NCI-H524 treated with DMSO at 0.1 percent for 48 hours (cell line): Measurements from ENCODE around the gene XCL1.
"Not testable (repeated sequence)": the region's sequence is repeated elsewhere in the genome, so short reads cannot be mapped to it uniquely, and the experiment has no call there.

Source experiments
- DNase-seq: peaks from one replicate; lab custom pipeline; 2025; lab: John Stamatoyannopoulos, UW

XCL1 gene

DNA sequence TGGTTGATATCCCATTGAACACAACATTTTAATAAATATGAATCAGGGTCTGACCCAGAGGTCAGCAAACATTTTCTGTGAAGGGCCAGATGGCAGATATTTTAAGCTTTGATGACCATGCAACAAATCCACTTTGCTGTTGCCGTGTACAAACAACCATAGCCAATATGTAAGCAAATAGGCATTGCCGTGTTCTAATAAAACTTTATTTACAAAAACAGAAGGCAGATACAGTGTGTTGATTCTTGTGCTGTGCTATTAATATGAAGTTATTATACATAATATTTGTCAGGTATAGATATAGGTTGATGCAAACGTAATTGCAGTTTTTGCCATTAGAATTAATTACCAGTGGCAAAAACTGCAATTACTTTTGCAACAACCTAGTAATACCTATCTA is 8.8 kb upstream of the XCL1 start:
- DNase-seq = no peak

DNA sequence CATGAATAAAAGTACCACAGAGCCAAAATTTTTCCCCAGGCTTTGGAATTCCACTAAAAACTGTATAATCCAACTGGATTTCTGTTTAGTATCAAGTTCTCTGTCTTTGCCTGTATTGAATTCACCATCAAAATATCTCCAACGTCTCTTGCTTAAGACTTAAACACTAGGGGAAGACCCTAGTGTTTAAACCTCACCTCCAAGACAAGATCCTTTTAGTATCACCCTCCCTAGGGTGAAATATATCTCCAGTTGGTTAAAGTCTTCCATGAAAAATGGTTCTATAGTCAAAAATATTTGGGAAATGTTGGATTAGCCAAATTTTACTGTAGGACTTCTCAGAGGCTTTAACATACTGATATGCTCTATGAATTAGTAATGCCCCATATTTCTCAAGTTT is 8.1 kb upstream of the XCL1 start:
- no peak for DNase-seq

DNA sequence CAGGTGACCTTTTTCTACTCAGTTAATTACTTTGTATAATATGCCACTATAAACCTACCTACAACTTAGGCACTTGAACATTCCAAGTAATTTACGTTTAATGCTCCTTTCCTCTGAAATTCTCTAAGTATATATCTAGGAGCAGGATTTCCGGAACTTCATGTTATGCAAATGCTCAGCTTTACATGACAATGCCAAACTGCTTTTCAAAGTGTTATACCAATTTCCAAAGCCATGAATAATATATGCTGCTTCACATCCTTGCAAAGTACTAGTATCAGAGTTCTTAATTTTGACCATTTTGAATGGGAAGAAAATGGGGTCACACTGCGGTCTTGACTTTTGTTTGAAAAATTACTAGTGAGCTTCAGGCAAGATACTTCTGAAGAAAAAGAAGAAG is 5.8 kb upstream of the XCL1 start:
- DNase-seq = no peak

DNA sequence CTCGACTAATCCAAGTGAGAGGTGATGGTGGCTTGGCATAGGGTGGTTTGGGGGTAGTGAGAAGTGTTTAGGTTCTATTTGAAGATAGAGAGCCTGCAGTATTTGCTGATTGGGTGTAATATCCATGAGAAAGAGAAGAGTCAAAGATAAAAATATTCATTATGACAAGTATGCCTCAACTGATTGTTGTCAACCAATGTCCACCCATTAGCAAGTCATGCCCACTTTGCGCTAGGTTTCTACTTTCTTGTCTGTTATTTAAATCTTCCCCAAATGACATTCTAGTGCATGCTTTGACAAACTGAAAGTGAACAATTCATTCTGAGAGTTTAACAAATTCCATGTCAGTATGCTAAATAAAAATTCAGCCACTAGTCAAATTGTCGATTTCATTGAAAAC is 3.8 kb upstream of the XCL1 start:
- no peak for DNase-seq

DNA sequence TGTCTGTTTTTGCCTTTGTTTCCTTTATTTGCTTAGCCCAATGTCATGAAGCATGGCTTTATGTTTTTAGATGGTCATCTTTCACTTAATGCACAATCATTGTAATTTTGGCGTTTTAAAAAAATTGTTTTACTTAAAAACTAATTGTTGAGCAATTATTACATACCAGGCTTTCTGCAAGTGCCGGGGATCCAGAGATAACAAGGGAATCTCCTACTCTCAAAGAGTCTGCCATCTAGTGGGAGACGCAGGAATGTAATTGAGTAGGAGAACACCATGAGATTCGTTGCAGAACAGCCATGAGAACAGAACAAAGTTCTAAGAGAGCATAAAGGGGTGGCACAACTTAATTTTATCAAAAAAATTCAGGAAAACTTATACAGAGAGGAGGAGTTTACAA is 2.2 kb upstream of the XCL1 start:
- DNase-seq = not testable (repeated sequence)

DNA sequence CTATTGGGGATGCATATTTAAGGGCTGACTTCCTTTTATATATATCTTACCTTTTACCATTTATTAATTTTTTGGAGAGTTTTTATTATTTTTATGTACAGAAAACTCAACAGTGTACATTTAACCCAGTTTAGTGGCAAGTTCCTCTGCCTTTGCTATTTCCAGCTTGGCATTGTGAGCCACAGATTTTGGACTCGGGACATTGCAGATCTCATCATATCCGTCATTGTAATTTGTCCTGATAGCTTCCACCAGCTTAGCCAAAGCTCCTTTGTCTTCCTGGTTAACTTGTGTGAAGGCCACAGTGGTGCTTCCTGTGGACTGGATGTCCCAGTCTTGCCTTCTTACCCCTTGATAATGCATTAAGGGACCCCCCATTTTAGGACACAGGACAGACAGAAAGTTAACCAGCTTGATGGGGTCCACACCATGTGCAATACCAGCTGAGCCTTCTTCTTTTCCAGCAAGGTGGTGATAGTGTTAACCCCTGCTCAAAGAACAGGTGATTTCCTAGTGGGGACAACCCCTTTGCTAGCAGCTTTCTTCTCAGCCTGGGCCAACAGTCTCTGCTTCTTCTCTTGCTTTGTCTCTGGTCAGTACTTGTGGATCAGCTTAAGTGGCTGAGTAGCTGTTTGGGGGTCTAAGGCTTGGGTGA is 2.3 kb downstream of the XCL1 start:
- not testable (repeated sequence) for DNase-seq

DNA sequence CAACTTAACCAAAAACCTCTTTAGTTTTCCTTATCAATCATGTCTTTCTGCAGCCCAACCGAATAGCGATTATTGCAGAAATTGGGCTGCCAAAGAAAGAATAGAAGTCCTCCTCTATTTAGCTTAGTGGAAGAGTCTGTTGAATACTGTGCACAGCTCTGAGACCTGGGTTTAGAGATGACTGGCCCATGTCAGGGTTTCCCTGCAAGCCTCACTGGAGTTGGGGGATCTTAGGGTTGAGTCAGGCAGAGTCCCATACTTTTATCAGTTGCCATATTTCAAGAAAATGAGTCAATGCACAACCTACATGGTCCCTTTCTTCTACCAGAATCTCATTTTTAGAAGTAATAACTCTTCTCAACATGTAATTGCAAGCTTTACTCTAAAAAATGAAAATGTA is 3.9 kb downstream of the XCL1 start:
- not testable (repeated sequence) for DNase-seq

DNA sequence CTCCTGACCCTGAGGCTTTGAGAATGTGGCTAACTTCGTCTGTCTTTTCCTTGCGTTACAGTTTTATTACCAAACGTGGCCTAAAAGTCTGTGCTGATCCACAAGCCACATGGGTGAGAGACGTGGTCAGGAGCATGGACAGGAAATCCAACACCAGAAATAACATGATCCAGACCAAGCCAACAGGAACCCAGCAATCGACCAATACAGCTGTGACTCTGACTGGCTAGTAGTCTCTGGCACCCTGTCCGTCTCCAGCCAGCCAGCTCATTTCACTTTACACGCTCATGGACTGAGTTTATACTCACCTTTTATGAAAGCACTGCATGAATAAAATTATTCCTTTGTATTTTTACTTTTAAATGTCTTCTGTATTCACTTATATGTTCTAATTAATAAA is 4.6 kb downstream of the XCL1 start:
- DNase-seq = not testable (repeated sequence)

DNA sequence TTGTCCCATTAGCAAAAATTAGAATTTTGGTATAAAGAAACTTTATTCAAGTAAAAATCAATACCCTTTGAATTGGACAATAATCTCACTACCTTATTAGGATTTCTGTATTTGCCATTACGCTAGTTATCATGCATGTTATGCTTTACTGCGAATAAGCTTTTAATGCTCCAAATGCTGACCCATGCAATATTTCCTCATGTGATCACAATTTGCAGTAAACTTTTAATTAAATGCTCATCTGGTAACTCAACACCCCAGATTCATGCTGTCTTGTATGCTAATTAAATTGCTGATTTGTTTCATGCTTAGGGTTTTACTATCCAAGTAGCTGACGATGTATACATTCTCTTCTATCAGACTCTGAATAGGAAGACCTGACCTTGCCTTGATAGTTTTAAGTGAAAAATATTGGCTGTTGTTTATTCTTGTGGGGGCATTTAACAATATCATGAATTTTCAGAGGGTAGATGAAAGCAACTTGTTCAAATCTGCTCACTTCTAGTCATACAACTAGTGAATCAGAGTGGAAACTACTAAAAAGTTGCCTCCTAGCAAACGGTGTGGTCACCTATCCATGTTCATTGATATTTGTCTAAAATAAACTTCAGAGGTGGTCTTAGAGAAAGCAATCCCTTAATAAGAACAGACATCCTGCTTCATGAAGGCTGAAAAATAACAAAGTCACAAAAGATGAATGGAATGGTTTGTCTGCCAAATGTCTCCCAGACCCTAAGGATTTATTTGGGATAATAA is 5.6 kb downstream of the XCL1 start:
- no peak for DNase-seq

DNA sequence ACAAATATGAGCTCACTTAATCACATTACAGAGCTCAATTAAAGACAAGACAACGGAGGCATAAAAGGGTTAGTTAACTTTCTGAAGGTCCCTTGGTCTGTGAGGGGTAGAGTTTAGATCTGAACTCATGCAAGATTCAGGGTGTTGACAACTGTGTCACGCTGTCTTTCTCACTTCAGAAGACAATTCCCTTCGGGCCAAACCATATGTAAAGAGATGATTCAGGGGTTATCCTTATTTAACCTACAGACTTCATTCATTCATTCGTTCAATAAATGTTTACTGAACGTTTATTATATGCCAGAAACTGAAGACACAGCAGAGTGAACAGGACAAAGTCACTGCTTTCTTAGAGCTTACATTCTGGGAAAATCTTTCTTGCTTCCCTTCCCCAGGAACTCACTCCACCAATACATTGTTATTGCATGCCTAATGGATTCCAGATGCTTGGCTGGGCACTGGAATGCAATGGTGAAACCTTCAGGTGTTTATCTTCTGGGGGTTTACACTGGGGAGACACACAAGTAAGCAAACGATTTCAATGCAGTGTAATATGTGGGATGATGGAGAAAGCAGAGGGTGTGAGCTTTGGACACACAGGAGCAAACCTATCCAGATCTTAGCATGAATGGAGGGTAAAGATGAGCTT is 6.4 kb downstream of the XCL1 start:
- no peak for DNase-seq

DNA sequence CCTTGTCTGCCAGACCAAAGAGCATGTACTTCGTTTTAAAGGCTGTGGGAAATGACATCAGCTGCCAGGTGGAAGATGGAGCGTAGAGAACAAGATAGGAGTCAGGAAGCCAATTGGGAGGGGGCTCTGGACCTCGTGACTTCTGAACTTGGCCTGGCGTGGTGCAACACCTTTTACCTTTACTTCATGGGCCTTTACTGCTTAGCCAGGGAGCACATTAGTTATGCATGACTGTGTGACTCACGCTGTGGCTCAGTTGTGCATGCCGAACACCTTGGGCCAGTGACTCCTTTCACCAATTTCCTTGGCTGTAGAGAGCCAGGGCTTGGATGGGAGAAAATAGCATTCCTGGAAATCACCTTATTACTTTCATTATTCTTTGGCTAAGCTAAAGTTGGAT is 7.2 kb downstream of the XCL1 start:
- no peak for DNase-seq

DNA sequence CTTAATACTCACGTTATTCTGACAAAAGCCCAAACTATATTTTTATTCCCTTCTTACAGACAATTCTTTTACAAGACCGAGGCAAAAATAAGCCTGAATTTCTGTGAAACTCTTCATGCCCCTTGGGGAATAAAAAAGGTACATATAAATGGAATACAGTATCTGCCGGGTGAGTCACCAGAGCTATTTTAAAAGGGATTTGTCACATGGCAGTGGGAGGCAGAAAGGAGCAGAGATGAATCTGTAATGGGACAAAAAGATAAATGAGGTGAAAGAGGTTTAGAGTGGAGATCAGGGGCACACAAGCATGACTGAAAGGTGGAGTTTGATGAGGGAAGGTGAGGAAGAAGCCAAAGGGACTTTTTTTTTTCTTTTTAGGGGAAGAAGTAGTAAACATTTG is 8.8 kb downstream of the XCL1 start:
- no peak for DNase-seq

DNA sequence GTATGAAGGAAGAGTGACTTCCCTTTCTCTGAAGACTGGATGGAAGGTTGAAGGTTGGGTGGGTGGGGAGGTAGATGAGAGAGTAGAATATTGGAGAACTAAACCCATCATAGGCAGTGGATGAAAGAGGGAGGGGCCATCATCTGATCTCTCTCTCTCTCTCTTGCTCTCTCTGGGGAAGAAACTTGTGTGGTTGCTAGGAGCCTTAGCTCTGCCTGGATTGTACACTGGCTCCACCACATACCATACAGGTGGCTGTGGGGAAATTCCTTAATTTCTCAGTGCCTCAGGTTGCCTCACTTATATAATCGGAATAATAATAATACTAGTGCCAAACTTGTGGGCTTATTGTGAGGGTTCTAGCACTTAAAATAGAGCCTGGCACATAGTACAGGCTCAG is 9.5 kb downstream of the XCL1 start:
- no peak for DNase-seq

DNA sequence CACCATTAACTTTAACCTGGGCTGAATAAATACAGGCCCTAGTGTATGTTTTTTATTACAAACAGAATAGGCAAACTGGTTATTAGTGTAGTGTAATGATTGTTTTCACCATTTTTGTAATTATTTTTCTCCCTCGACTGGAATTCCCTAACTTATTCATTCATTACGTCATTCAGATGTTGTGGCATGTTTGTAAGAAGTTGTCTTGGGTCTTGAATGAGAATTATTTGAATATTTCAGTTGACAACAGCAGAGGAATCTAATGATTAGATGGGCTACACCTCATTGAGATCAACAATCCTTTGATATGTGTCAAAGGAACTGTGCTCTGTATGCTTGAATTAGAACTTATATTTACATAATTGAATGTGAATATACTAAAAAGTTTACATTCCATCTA is 12.8 kb downstream of the XCL1 start:
- no peak for DNase-seq

DNA sequence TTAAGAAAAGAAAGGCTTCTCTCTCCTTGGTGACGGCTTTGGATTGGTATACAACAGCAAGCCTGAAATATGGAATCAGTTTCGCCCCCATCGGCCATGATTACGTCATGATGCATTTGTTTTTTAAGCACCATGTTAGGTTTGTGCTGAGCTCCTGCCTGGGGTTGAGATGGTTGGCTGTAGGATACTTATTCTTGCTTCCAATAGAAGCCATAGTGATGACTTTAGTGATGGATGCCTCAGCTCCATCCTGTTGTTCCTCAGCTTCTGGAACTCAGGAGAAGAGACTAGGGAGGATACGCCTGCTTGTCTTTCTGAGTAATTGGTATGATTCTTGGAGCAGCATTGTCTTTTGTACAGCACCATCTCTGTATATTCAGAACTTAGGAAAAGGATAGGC is 14.7 kb downstream of the XCL1 start:
- no peak for DNase-seq

DNA sequence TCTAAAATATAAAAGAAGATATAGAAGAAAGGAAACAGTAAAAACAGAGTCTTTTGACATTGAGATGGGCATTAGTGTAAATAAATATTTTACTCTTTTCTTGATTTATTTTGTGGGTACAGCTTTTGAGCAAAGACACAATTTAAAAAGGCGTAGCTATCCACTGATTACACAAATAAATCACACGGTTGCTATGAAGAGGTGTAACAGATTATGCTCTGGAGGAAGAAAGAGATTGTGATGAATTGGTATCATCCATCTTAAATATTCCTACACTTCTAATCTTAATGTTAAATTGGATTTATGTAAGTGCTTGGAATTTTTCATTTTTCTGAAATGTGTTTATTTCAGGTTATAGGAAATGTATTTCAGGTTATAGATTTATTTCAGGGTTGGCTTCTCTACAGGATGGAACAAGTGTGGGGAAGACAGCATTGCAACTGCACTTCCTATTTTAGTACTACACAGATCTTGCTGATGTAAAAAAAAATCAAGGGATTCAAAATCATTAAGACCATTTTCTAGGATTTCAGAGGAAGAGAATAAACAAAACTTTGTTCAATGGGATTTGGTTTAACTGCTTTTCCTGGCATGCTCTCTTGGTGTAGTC is 15.3 kb downstream of the XCL1 start:
- DNase-seq = no peak

DNA sequence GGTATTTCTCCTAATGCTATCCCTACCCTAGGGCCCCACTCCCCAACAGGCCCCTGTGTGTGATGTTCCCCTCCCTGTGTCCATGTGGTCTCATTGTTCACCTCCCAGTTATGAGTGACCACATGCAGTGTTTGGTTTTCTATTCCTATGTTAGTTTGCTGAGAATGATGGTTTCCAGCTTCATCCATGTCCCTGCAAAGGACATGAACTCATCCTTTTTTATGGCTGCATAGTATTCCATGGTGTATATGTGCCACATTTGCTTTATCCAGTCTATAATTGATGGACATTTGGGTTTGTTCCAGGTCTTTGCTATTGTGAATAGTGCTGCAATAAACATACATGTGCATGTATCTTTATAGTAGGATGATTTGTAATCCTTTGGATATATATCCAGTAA is 19.0 kb downstream of the XCL1 start:
- not testable (repeated sequence) for DNase-seq

DNA sequence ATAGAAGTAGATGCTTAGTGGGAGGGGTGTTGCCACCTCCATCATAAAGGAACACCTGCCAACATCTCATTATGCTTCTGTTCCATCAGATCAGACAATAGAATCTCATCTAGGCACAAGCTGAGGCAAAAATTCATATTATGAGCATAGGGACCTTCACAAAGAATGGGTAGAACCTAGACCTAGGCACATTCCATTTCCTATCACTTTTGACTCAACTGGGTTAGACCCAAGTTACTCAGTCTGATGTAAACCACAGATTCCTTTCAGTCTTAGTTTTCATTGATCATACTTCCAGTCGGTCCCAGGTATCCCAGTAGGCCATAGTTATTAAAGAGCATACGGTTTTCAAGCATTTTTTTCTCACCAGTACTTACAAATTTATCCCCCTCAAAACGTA is 21.7 kb downstream of the XCL1 start:
- DNase-seq = no peak

DNA sequence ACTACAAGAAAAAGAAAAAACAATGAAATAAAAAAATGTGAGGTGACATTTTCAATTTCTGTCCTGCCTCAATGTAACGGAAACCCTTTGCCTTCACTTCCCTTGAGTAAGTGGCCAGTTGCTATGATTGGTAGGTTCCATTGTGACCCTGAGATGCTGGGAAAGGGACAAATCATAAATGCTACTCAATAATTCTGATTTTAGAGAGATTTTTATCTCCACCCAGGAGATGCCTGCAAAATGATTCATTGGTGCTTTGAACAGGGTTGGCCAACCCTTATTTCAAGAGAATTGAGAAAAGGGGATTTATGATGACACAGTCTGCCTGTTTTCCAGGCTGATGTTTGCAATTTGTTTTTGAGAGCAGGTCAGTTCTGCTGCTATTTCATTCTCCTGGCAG is 22.5 kb downstream of the XCL1 start:
- no peak for DNase-seq

DNA sequence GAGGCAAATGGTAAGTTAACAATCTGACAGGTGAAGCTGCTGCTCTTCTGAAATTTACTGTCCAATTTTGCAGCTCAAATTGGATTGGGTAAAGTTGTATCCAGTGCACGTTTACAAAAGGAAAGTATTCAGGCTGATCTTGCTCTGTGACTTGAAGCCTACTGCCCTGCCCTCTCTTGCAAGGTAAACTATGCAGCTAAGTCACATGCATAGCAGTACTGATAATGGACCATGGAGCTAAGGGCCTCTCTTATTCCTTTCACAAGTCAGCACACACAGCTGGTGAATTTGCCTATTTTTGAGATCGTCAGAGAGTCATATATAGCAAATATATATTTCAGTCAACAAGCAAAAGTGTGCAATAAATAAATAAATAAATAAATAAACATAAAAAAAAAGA is 23.2 kb downstream of the XCL1 start:
- DNase-seq = no peak

DNA sequence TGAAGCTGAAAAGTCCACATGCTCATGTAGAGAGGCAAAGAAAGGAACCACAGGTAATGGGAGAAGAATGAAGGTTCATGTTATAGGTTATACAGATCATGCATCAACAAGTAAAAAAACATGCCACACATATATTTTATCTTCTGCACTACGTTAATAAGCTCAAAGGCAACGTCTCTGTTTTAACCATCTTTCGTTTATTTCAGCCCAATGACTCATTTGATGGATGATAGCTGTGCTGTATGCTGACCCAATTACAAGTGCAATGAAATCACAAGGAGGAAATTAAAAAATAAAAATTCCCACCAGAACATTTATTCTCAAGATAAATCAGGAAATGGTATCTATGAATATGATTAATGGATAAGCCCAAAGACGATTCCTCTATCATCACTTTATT is 24.6 kb downstream of the XCL1 start:
- DNase-seq = no peak

DNA sequence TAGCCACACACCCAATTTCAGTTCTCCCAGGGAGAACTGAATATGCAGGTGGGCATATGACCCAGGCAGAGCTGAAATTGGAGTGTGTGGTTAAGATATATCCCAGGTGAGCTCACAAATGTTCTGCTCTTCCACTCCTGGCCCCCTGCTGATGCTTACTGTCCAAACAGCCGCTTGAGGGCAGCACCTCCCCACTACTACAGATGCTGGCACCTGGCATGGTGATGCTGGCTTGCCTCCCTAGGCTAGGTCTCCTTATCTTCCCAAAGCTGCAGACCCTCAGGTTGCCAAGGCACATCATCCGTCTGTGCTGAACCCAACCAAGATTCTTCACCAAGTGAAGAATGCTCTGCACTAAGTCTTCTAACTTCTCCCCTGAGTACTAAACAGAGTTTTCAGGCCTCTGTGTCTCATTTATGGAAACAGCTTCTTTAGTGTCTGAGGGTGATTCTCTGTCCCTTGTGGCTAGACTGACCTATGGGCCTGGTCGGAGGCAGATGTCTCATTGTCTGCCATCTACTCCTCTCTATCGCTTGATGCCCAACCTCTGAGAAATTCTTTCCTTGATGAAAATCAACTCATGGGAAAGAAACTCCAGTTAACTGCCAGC is 27.2 kb downstream of the XCL1 start:
- peak; percentile 20 for DNase-seq

DNA sequence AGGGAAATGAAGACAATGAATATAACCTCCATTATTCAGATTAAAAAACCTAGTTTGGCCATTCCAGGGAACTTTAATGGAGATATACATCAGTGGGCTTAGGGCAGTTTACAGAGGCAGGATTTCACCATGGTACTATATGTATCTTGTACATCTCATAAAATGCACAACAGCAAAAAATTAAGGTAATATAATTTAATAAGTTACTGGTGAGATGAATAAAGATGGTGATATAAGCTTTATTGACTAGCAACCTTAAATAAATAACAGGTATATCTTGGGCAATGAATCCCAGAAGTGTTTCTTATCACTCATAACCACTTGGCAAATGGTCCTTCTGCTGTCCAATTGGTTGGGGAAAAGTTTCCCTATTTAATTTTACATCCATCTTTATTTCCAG is 29.0 kb downstream of the XCL1 start:
- no peak for DNase-seq
